ENCODE data around the gene FRMD4A.

GRCh38 chr10:14020037-14020664, 310.6 kb downstream of the FRMD4A start:
- no peak for TF ChIP-seq EZH2 (IDR thresholded peaks at IDR 0.05; ENCODE audit: borderline replicate concordance, low read length)
- no peak for TF ChIP-seq CTCF (conservative IDR thresholded peaks at IDR 0.05 in 1 of 2, IDR thresholded peaks at IDR 0.05 in 1 of 2; ENCODE audit: extremely low read depth in 1 of 2, insufficient read depth in 1 of 2, low read depth in 1 of 2, low read length in 2 of 2)
